Lung (tissue), 12 donors: Measurements from ENCODE around the gene VSIG2. TPM values are rescaled to one million over a fixed set of nuclear protein-coding genes. Genes with fewer than 3 reads are reported as not detected.

ENCODE experiments used
- ATAC-seq: fragments of 200-7000 bp; cut with Tn5 transposase; one replicate; pipeline ENCODE4 v1.9.1; 2020; ENCODE audit warnings: moderate number of reproducible peaks; ENCODE audit not compliant: insufficient read depth, low FRiP score
- DNase-seq, 3 donors: peaks; one replicate each; pipeline ENCODE4 v3.0.0-alpha.2; 2013 to 2017
- H3K27ac ChIP-seq, 2 donors: one replicate each; pipeline ENCODE4 v1.5.1; 2013; ENCODE audit warnings: mild to moderate bottlenecking in 2 of 2, moderate library complexity in 2 of 2, control low read depth in 1 of 2, inconsistent platforms in 1 of 2, low read depth in 1 of 2, low read length in 1 of 2
- H3K27me3 ChIP-seq, 3 donors: one replicate each; pipeline ENCODE4 v1.5.1; 2013; ENCODE audit warnings: low read length in 2 of 3; ENCODE audit not compliant: control insufficient read depth in 3 of 3, insufficient read depth in 3 of 3
- H3K36me3 ChIP-seq, 4 donors: one replicate each; pipeline ENCODE4 v1.5.1; 2013; ENCODE audit warnings: low read length in 4 of 4, mild to moderate bottlenecking in 1 of 4, moderate library complexity in 1 of 4; ENCODE audit not compliant: control insufficient read depth in 4 of 4, insufficient read depth in 4 of 4
- H3K4me1 ChIP-seq, 5 donors: one replicate each; pipeline ENCODE4 v1.5.1; 2013; ENCODE audit warnings: low read length in 5 of 5, mild to moderate bottlenecking in 2 of 5, moderate library complexity in 1 of 5; ENCODE audit not compliant: control insufficient read depth in 5 of 5, insufficient read depth in 5 of 5
- H3K4me3 ChIP-seq: one replicate; pipeline ENCODE4 v1.5.1; 2013; ENCODE audit warnings: mild to moderate bottlenecking, control low read depth, moderate library complexity
- H3K9ac ChIP-seq, 2 donors: one replicate each; pipeline ENCODE4 v1.5.1; 2013; ENCODE audit warnings: low read length in 2 of 2, control low read depth in 1 of 2; ENCODE audit not compliant: insufficient read depth in 1 of 2
- H3K9me3 ChIP-seq, 4 donors: one replicate each; pipeline ENCODE4 v1.5.1; 2013; ENCODE audit warnings: low read length in 3 of 4, mild to moderate bottlenecking in 1 of 4, moderate library complexity in 1 of 4; ENCODE audit not compliant: control insufficient read depth in 4 of 4, insufficient read depth in 3 of 4
- CTCF ChIP-seq: IDR thresholded peaks from 2 replicates; pipeline ENCODE4 v1.5.1; 2012; ENCODE audit warnings: mild to moderate bottlenecking; ENCODE audit errors: control extremely low read depth, extremely low read depth
- WGBS, 2 donors: extraction: QIAGEN DNeasy Blood & Tissue Kit; methylation state at CpG; one replicate each; pipeline ENCODE4 v1.1.7; 2013; 5-methylcytosine and 5-hydroxymethylcytosine counted together
- polyA plus RNA-seq, 2 donors: library from polyadenylated mRNA; stranded (reverse); fragments of 200-250 nt; gene quantifications; one replicate each; pipeline ENCODE4 v1.2.1, GENCODE V29; 2013
- total RNA-seq, 2 donors: library from RNA; depleted of rRNA in 1 of 2; stranded (reverse); fragments of >200 nt in 1 of 2; gene quantifications; one replicate each; pipeline ENCODE4 v1.2.1, GENCODE V29; 2014 to 2021
- donor health status: control.
- donor health status: control.
- donor health status: Bipolar disorder and iron deficiency.
- donor health status: healthy.
- donor health status: DM: yes; HTN: yes; CAD: no.

Gene VSIG2
- total and polyA plus RNA-seq, 4 donors, result 20.2 to 39.8 (median 25.6) TPM

GRCh38 chr11:124722176-124722575 lies 29.9 kb downstream of the VSIG2 start:
- H3K9ac ChIP-seq, result no peak overlapping the region
- H3K27ac ChIP-seq, result no peak overlapping the region
- TF ChIP-seq CTCF, result no peak
- no peak overlapping the region for H3K4me3 ChIP-seq
- ATAC-seq, result no peak
- H3K27me3 ChIP-seq, result peaks cover 0 to 57% (median 25%) of the 10 kb centered on the region in 3 donors
- DNase-seq, result no peak
- peaks cover 4 to 29% (median 14%) of the 10 kb centered on the region in 5 donors for H3K4me1 ChIP-seq
- 33 to 46% methylated on average over 6 of the region's 6 CpGs for WGBS, 2 donors
- no peaks in the 10 kb centered on the region for H3K9me3 ChIP-seq
- no peaks in the 10 kb centered on the region for H3K36me3 ChIP-seq

GRCh38 chr11:124719534-124719933 lies 32.5 kb downstream of the VSIG2 start:
- H3K9ac ChIP-seq, result no peak overlapping the region
- H3K36me3 ChIP-seq, result no peaks in the 10 kb centered on the region
- H3K9me3 ChIP-seq, result no peaks in the 10 kb centered on the region
- H3K4me3 ChIP-seq, result no peak overlapping the region
- no peak overlapping the region for H3K27ac ChIP-seq
- no peak for TF ChIP-seq CTCF
- ATAC-seq, result no peak
- H3K4me1 ChIP-seq, result peaks cover 0 to 13% (median 4%) of the 10 kb centered on the region in 5 donors
- peaks cover 0 to 58% (median 25%) of the 10 kb centered on the region in 3 donors for H3K27me3 ChIP-seq
- 80 to 85% methylated on average over 2 of the region's 2 CpGs for WGBS, 2 donors
- no peak for DNase-seq

GRCh38 chr11:124718801-124719200 lies 33.3 kb downstream of the VSIG2 start:
- Histone ChIP-seq H3K27ac (no peak overlapping the region), H3K4me3 (no peak overlapping the region)
- DNase-seq, result no peak

More at GRCh38 chr11:124718801-124719200, 33.3 kb downstream of the VSIG2 start:
- no peak for TF ChIP-seq CTCF
- ATAC-seq, result no peak
- H3K9ac ChIP-seq, result no peak overlapping the region
- H3K4me1 ChIP-seq, result peaks cover 0 to 13% (median 4%) of the 10 kb centered on the region in 5 donors
- 75 to 77% methylated on average over 14 of the region's 14 CpGs for WGBS, 2 donors
- H3K36me3 ChIP-seq, result no peaks in the 10 kb centered on the region
- peaks cover 0 to 54% (median 28%) of the 10 kb centered on the region in 3 donors for H3K27me3 ChIP-seq
- no peaks in the 10 kb centered on the region for H3K9me3 ChIP-seq
